B cell (primary cell): ENCODE results near the gene PGPEP1. TPM values are rescaled to one million over a fixed set of nuclear protein-coding genes. Genes with fewer than 3 reads are reported as not detected.

Experiments used
- ATAC-seq: fragments of 200-7000 bp; cut with Tn5 transposase; one replicate; pipeline ENCODE4 v1.10.0; 2021; ENCODE audit warnings: low read depth, mild to moderate bottlenecking, moderate number of reproducible peaks, moderate library complexity
- CTCF ChIA-PET: fragments of 350-600 bp; sonication (Branson Sonifier 250); formaldehyde crosslinking; loops from one replicate; lab custom pipeline; 2021; ENCODE audit warnings: antibody characterized with exemption, inconsistent platforms; lab: Charles Lee
- POLR2A ChIA-PET: fragments of 350-600 bp; sonication (Branson Sonifier 250); formaldehyde crosslinking; loops from one replicate; lab custom pipeline; 2021; ENCODE audit warnings: antibody characterized with exemption; lab: Charles Lee
- DNase-seq: peaks from one replicate; pipeline ENCODE4 v3.0.0; 2013
- H2AFZ ChIP-seq: 2 replicates; pipeline ENCODE4 v1.6.1; 2012; ENCODE audit warnings: mild to moderate bottlenecking, low read depth, low read length; ENCODE audit not compliant: insufficient read depth, poor library complexity, severe bottlenecking
- H3K27ac ChIP-seq, 2 donors: 1 replicate in 1 of 2; 2 replicates in 1 of 2; pipeline ENCODE4 v1.5.1; 2012 to 2013; ENCODE audit warnings: low read length in 2 of 2, mild to moderate bottlenecking in 2 of 2, moderate library complexity in 1 of 2
- H3K27me3 ChIP-seq, 4 experiments: fragments of 200-600 bp in 1 of 4; sonication (generic) in 1 of 4; replicated peaks in 1 of 4; 1 replicate in 2 of 4; 2 replicates in 2 of 4; pipeline versions ENCODE4 v1.6.1 to v1.7.0; 2013 to 2016; ENCODE audit warnings: low read length in 3 of 4, mild to moderate bottlenecking in 2 of 4, mixed read lengths in 1 of 4, moderate library complexity in 1 of 4; ENCODE audit not compliant: insufficient read depth in 4 of 4, control insufficient read depth in 3 of 4; ENCODE audit errors: control extremely low read depth in 1 of 4
- H3K36me3 ChIP-seq, 2 experiments: replicated peaks in 1 of 2; 1 replicate in 1 of 2; 2 replicates in 1 of 2; pipeline versions ENCODE4 v1.6.1 to v1.7.1; 2013; ENCODE audit warnings: low read length in 1 of 2; ENCODE audit not compliant: insufficient read depth in 2 of 2, control insufficient read depth in 1 of 2; ENCODE audit errors: control extremely low read depth in 1 of 2, extremely low read depth in 1 of 2
- H3K4me1 ChIP-seq, 2 donors: fragments of 200-600 bp in 1 of 2; sonication (generic) in 1 of 2; 1 replicate in 1 of 2; 2 replicates in 1 of 2; pipeline versions ENCODE4 v1.5.1 to v1.6.1; 2013 to 2017; ENCODE audit warnings: low read length in 2 of 2; ENCODE audit not compliant: control insufficient read depth in 2 of 2, insufficient read depth in 2 of 2
- H3K4me2 ChIP-seq: replicated peaks from 2 replicates; pipeline ENCODE3; 2012; ENCODE audit warnings: mild to moderate bottlenecking, low read depth, low read length; ENCODE audit not compliant: poor library complexity, severe bottlenecking
- H3K4me3 ChIP-seq, 5 experiments: fragments of 200-600 bp in 1 of 5; sonication (generic) in 1 of 5; 1 replicate in 3 of 5; 2 replicates in 2 of 5; pipeline versions ENCODE4 v1.5.1 to v1.7.0; 2011 to 2016; ENCODE audit warnings: low read length in 4 of 5, mild to moderate bottlenecking in 4 of 5, low read depth in 2 of 5, control low read depth in 1 of 5, moderate library complexity in 1 of 5; ENCODE audit not compliant: insufficient read depth in 1 of 5; ENCODE audit errors: control extremely low read depth in 1 of 5, extremely low read depth in 1 of 5
- H3K79me2 ChIP-seq: fragments of 200-600 bp; sonication (generic); one replicate; pipeline ENCODE4 v1.6.0; 2016; ENCODE audit warnings: low read length; ENCODE audit not compliant: control insufficient read depth, insufficient read depth
- H3K9ac ChIP-seq: fragments of 200-600 bp; sonication (generic); 2 replicates; pipeline ENCODE4 v1.6.1; 2017; ENCODE audit warnings: mild to moderate bottlenecking, low read length, moderate library complexity
- H3K9me3 ChIP-seq, 3 donors: one replicate each; pipeline versions ENCODE4 v1.6.1 to v1.7.1; 2013; ENCODE audit warnings: low read length in 2 of 3; ENCODE audit not compliant: control insufficient read depth in 2 of 3, insufficient read depth in 1 of 3; ENCODE audit errors: control extremely low read depth in 1 of 3
- H4K20me1 ChIP-seq: 2 replicates; pipeline ENCODE4 v1.6.0; 2012; ENCODE audit warnings: mild to moderate bottlenecking, low read length; ENCODE audit not compliant: insufficient read depth, control insufficient read depth, poor library complexity, severe bottlenecking
- H3K27ac Mint-ChIP-seq: one replicate; pipeline ENCODE4 v1.8.0; 2021; ENCODE audit warnings: mixed read lengths
- H3K27me3 Mint-ChIP-seq: one replicate; pipeline ENCODE4 v1.8.0; 2021; ENCODE audit warnings: mixed read lengths
- H3K4me1 Mint-ChIP-seq: one replicate; pipeline ENCODE4 v1.8.0; 2021; ENCODE audit warnings: mixed read lengths
- H3K4me3 Mint-ChIP-seq: one replicate; pipeline ENCODE4 v1.8.0; 2021; ENCODE audit warnings: mixed read lengths
- H3K9me3 Mint-ChIP-seq: one replicate; pipeline ENCODE4 v1.8.0; 2022; ENCODE audit warnings: mixed read lengths; ENCODE audit not compliant: insufficient read depth
- EZH2 ChIP-seq: IDR thresholded peaks from 2 replicates; pipeline ENCODE4 v1.6.1; 2012; ENCODE audit warnings: borderline replicate concordance, low read depth, mild to moderate bottlenecking, moderate library complexity, low read length; ENCODE audit not compliant: insufficient read depth, poor library complexity, severe bottlenecking
- WGBS: methylation state at CpG from one replicate; pipeline ENCODE4 v1.1.5; 2013; ENCODE audit warnings: missing lambda C conversion rate; ENCODE audit not compliant: insufficient coverage; 5-methylcytosine and 5-hydroxymethylcytosine counted together
- intact Hi-C: fragments of 100-400 bp; cut with micrococcal nuclease; formaldehyde crosslinking; loops from one replicate; pipeline ENCODE4 v1.10.0; 2022
- polyA plus RNA-seq: library from polyadenylated mRNA; depleted of rRNA; stranded (reverse); fragments of >200 nt; gene quantifications from 2 replicates; pipeline ENCODE4 v1.2.3, GENCODE V29; 2012
- total RNA-seq, 2 donors: library from RNA; stranded (reverse); fragments of 120-200 nt in 1 of 2; gene quantifications; 1 replicate in 1 of 2; 2 replicates in 1 of 2; pipeline versions ENCODE4 v1.2.3 to v1.2.4, GENCODE V29; 2013 to 2022
- TF ChIP-seq, protein P1 (sequence below): fragments of 200-600 bp; IDR thresholded peaks from one replicate; pipeline ENCODE4 v1.8.0; 2022; ENCODE audit warnings: antibody characterized with exemption, mild to moderate bottlenecking

The PGPEP1 gene
- total and polyA plus RNA-seq, 2 donors (not counting 1 experiment from before 2014, with no cell fraction given) = 17.6 to 20.9 TPM

DNA sequence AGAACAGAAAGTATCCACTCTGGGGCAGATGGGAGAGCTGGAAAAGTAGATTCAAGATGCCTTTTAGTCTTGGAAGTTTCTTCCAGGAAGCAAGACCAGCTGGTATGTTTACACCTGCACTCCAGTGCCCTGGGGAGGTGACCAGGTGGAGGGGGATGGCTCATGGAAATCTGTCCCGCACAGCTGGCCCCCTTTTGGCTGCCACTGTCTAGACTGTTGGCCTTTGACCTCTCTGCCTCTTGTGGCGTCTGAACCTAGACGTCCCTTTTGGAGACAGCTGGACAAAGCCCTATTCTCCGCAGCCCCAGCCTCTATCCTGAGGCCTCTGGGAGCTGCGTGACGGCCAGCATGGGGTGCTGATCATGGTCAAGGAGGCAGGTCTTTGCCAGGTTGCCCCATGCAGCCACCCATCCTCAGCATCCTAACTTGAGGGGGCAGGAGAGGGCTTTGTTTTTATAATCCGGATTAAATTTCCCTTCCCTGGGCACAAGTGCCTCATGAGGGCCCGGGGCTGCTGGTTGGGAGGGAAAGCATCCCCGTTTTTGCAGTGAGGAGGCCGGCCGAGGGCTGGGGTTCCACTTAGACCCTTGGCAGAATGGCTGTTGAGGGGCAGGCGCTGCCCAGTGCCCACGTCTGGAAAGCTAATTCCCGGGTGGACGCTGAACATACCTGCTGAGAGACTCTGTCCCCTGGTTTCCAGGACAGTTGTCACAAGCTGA lies 28.3 kb downstream of the PGPEP1 start:
- H3K4me2 ChIP-seq = no peak overlapping the region
- ATAC-seq (no peak), DNase-seq (no peak)
- Mint-ChIP-seq H3K9me3 (no peaks in the 10 kb centered on the region), H3K27ac (no peak overlapping the region), H3K4me1 (peaks cover 8% of the 10 kb centered on the region), H3K27me3 (peaks cover 3% of the 10 kb centered on the region), H3K4me3 (no peak overlapping the region)
- 94% methylated on average over 15 of the region's 15 CpGs for WGBS
- no peak overlapping the region for H3K27ac ChIP-seq
- TF ChIP-seq, protein P1, sequence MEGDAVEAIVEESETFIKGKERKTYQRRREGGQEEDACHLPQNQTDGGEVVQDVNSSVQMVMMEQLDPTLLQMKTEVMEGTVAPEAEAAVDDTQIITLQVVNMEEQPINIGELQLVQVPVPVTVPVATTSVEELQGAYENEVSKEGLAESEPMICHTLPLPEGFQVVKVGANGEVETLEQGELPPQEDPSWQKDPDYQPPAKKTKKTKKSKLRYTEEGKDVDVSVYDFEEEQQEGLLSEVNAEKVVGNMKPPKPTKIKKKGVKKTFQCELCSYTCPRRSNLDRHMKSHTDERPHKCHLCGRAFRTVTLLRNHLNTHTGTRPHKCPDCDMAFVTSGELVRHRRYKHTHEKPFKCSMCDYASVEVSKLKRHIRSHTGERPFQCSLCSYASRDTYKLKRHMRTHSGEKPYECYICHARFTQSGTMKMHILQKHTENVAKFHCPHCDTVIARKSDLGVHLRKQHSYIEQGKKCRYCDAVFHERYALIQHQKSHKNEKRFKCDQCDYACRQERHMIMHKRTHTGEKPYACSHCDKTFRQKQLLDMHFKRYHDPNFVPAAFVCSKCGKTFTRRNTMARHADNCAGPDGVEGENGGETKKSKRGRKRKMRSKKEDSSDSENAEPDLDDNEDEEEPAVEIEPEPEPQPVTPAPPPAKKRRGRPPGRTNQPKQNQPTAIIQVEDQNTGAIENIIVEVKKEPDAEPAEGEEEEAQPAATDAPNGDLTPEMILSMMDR = no peak
- no peak for TF ChIP-seq EZH2
- CTCF ChIA-PET = no interaction called here
- no peak overlapping the region for H3K4me3 ChIP-seq
- POLR2A ChIA-PET = interaction anchor here (0.7 kb wide), 1 partner anchor 1147 kb away, joined by 3 read pairs; the partner anchor contains the start of gene NDUFA13
- H3K27me3 ChIP-seq = no peaks in the 10 kb centered on the region
- no peaks in the 10 kb centered on the region for H3K36me3 ChIP-seq
- intact Hi-C loops = no loop called here
- no peaks in the 10 kb centered on the region for H4K20me1 ChIP-seq
- no peak overlapping the region for H2AFZ ChIP-seq
- peaks cover 3 to 4% of the 10 kb centered on the region in 2 donors for H3K4me1 ChIP-seq
- no peak overlapping the region for H3K9ac ChIP-seq
- H3K79me2 ChIP-seq = no peaks in the 10 kb centered on the region
- H3K9me3 ChIP-seq = peaks cover 0 to 6% (median 0%) of the 10 kb centered on the region in 3 donors

DNA sequence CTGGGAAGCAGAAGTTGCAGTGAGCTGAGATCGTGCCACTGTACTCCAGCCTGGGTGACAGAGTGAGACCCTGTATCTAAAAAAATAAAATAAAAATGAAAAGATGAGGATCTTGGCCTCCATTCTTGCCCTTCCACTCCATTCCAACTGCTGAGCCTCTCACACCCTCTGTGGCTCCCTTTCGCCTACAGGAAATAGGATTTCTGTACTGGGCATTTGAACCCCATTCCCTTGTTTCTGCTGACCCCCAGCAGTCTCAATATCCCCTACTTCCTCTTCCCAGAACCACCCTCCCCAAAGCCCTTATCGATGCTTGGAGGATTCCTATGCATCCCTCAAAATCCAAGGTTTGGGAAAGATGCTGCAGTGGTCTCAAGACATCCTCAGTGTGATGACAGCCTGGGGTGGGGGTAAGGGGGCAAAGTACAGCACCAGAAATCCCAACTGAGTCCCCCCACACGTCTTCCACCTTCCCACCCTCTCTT lies 33.1 kb downstream of the PGPEP1 start:
- no peaks in the 10 kb centered on the region for H3K79me2 ChIP-seq
- ATAC-seq (no peak), DNase-seq (no peak)
- WGBS = no CpG with 5 or more reads among the region's 4 CpGs
- intact Hi-C loops = no loop called here
- H3K4me1 ChIP-seq = peaks cover 13 to 17% of the 10 kb centered on the region in 2 donors
- peaks cover 14% of the 10 kb centered on the region for H3K4me1 Mint-ChIP-seq
- ChIA-PET POLR2A (no interaction called here), CTCF (interaction anchor here (0.5 to 2.6 kb wide), 2 partner anchors 15 to 627 kb away, joined by 3 to 11 read pairs; no protein-coding TSS in a partner anchor)
- no peak for TF ChIP-seq EZH2
- TF ChIP-seq, protein P1 = no peak
- H3K36me3 ChIP-seq = no peaks in the 10 kb centered on the region
- H3K27ac Mint-ChIP-seq = peak overlapping the region; percentile 23
- no peak overlapping the region for H3K27ac ChIP-seq
- H3K4me3 Mint-ChIP-seq = no peak overlapping the region
- no peaks in the 10 kb centered on the region for H3K9me3 Mint-ChIP-seq
- no peaks in the 10 kb centered on the region for H3K27me3 ChIP-seq
- H3K27me3 Mint-ChIP-seq = peaks cover 10% of the 10 kb centered on the region
- no peak overlapping the region for H2AFZ ChIP-seq
- no peaks in the 10 kb centered on the region for H3K9me3 ChIP-seq
- peak overlapping the region; percentile 53 for H3K4me2 ChIP-seq
- H4K20me1 ChIP-seq = no peaks in the 10 kb centered on the region
- no peak overlapping the region for H3K4me3 ChIP-seq
- no peak overlapping the region for H3K9ac ChIP-seq
